HAP-1 (cell line): ENCODE results near the gene PSRC1.

ENCODE experiments used
- DNase-seq, 2 experiments: peaks; one replicate each; pipeline ENCODE4 v3.0.0-alpha.2; 2016 to 2020; ENCODE audit warnings: low spot score in 2 of 2
- H3K27me3 ChIP-seq: fragments of 250-450 bp; sonication (Bioruptor Pico); 2 replicates; pipeline ENCODE4 v1.5.1; 2020; ENCODE audit warnings: low read depth, mild to moderate bottlenecking, moderate library complexity
- H3K36me3 ChIP-seq: fragments of 250-450 bp; sonication (Bioruptor Pico); replicated peaks from 2 replicates; pipeline ENCODE4 v1.5.1; 2020; ENCODE audit warnings: mild to moderate bottlenecking
- H3K4me1 ChIP-seq: fragments of 250-450 bp; sonication (Bioruptor Pico); 2 replicates; pipeline ENCODE4 v1.5.1; 2020; ENCODE audit warnings: mild to moderate bottlenecking
- H3K4me3 ChIP-seq: fragments of 250-450 bp; sonication (Bioruptor Pico); 2 replicates; pipeline ENCODE4 v1.5.1; 2020; ENCODE audit warnings: mild to moderate bottlenecking, moderate library complexity
- H3K9me3 ChIP-seq: fragments of 250-450 bp; sonication (Bioruptor Pico); 2 replicates; pipeline ENCODE4 v1.5.1; 2020; ENCODE audit warnings: mild to moderate bottlenecking, moderate library complexity
- in situ Hi-C: fragments of 300-500 bp; cut with MboI; formaldehyde crosslinking; loops from 3 replicates; pipeline ENCODE4 v1.14.3; 2020; ENCODE audit warnings: low sequenced_read_pairs, inconsistent platforms, mixed read lengths

The PSRC1 gene

GRCh38 chr1:109272021-109272799 lies 10.7 kb downstream of the PSRC1 start:
- H3K9me3 ChIP-seq: no peaks in the 10 kb centered on the region
- DNase-seq: no peak
- peaks cover 26% of the 10 kb centered on the region for H3K36me3 ChIP-seq
- H3K4me3 ChIP-seq: no peak overlapping the region
- in situ Hi-C loops: no loop called here
- H3K4me1 ChIP-seq: peaks cover 1% of the 10 kb centered on the region; the same call in 1 of the 2 replicates
- no peaks in the 10 kb centered on the region for H3K27me3 ChIP-seq

- in situ Hi-C loops: no loop called here
- Histone ChIP-seq H3K4me1 (no peaks in the 10 kb centered on the region), H3K27me3 (no peaks in the 10 kb centered on the region), H3K9me3 (no peaks in the 10 kb centered on the region), H3K4me3 (no peak overlapping the region), H3K36me3 (peaks cover 26% of the 10 kb centered on the region)
- no peak for DNase-seq
Measured at GRCh38 chr1:109271458-109271857, 11.5 kb downstream of the PSRC1 start.

GRCh38 chr1:109270623-109271317 lies 12.2 kb downstream of the PSRC1 start:
- in situ Hi-C loops: no loop called here
- Histone ChIP-seq H3K4me1 (no peaks in the 10 kb centered on the region), H3K27me3 (no peaks in the 10 kb centered on the region), H3K4me3 (no peak overlapping the region), H3K9me3 (no peaks in the 10 kb centered on the region), H3K36me3 (peaks cover 26% of the 10 kb centered on the region)
- DNase-seq: no peak

GRCh38 chr1:109269981-109270622 lies 12.8 kb downstream of the PSRC1 start:
- Histone ChIP-seq H3K4me3 (no peak overlapping the region), H3K9me3 (no peaks in the 10 kb centered on the region), H3K27me3 (no peaks in the 10 kb centered on the region), H3K36me3 (peaks cover 26% of the 10 kb centered on the region), H3K4me1 (no peaks in the 10 kb centered on the region)
- DNase-seq: no peak
- in situ Hi-C loops: loop anchor here (5.0 to 10.0 kb wide), 2 partner anchors 132 to 265 kb away; partner anchors contain the start of gene GPR61

- no peak for DNase-seq
- Histone ChIP-seq H3K4me1 (no peaks in the 10 kb centered on the region), H3K36me3 (peaks cover 33% of the 10 kb centered on the region), H3K27me3 (no peaks in the 10 kb centered on the region), H3K9me3 (no peaks in the 10 kb centered on the region), H3K4me3 (no peak overlapping the region)
- in situ Hi-C loops: loop anchor here (5.0 to 10.0 kb wide), 2 partner anchors 133 to 265 kb away; partner anchors contain the start of gene GPR61
Measured at GRCh38 chr1:109269212-109269980, 13.5 kb downstream of the PSRC1 start.

- DNase-seq: peak in 1 of 2 experiments; percentile 0
- peaks cover 33% of the 10 kb centered on the region for H3K36me3 ChIP-seq
- in situ Hi-C loops: loop anchor here (5.0 to 10.0 kb wide), 2 partner anchors 134 to 266 kb away; partner anchors contain the start of gene GPR61
- H3K4me1 ChIP-seq: no peaks in the 10 kb centered on the region
- no peaks in the 10 kb centered on the region for H3K27me3 ChIP-seq
- no peaks in the 10 kb centered on the region for H3K9me3 ChIP-seq
- no peak overlapping the region for H3K4me3 ChIP-seq
Measured at GRCh38 chr1:109268431-109269211, 14.3 kb downstream of the PSRC1 start.

GRCh38 chr1:109267743-109268300 lies 15.1 kb downstream of the PSRC1 start:
- Histone ChIP-seq H3K36me3 (peaks cover 30% of the 10 kb centered on the region), H3K4me1 (no peaks in the 10 kb centered on the region), H3K9me3 (no peaks in the 10 kb centered on the region), H3K27me3 (no peaks in the 10 kb centered on the region), H3K4me3 (no peak overlapping the region)
- no peak for DNase-seq
- in situ Hi-C loops: loop anchor here (5.0 to 10.0 kb wide), 2 partner anchors 134 to 267 kb away; partner anchors contain the start of gene GPR61

- H3K4me3 ChIP-seq: no peak overlapping the region
- no peak for DNase-seq
- H3K4me1 ChIP-seq: no peaks in the 10 kb centered on the region
- in situ Hi-C loops: loop anchor here (5.0 to 10.0 kb wide), 2 partner anchors 135 to 268 kb away; partner anchors contain the start of gene GPR61
- H3K27me3 ChIP-seq: no peaks in the 10 kb centered on the region
- peaks cover 23% of the 10 kb centered on the region for H3K36me3 ChIP-seq
- no peaks in the 10 kb centered on the region for H3K9me3 ChIP-seq
Measured at GRCh38 chr1:109266965-109267364, 16.0 kb downstream of the PSRC1 start.

- H3K36me3 ChIP-seq: peaks cover 20% of the 10 kb centered on the region
- in situ Hi-C loops: loop anchor here (5.0 to 10.0 kb wide), 2 partner anchors 136 to 269 kb away; partner anchors contain the start of gene GPR61
Measured at GRCh38 chr1:109265741-109266330, 17.1 kb downstream of the PSRC1 start.

GRCh38 chr1:109265016-109265415 lies 17.9 kb downstream of the PSRC1 start:
- DNase-seq: no peak
- H3K27me3 ChIP-seq: no peaks in the 10 kb centered on the region
- in situ Hi-C loops: loop anchor here (5.0 to 10.0 kb wide), 2 partner anchors 137 to 270 kb away; partner anchors contain the start of gene GPR61
- peaks cover 20% of the 10 kb centered on the region for H3K36me3 ChIP-seq
- no peaks in the 10 kb centered on the region for H3K9me3 ChIP-seq
- H3K4me3 ChIP-seq: no peak overlapping the region
- H3K4me1 ChIP-seq: no peaks in the 10 kb centered on the region

More at GRCh38 chr1:109265741-109266330, 17.1 kb downstream of the PSRC1 start:
- H3K27me3 ChIP-seq: no peaks in the 10 kb centered on the region
- no peaks in the 10 kb centered on the region for H3K4me1 ChIP-seq
- no peak for DNase-seq
- H3K4me3 ChIP-seq: no peak overlapping the region
- H3K9me3 ChIP-seq: no peaks in the 10 kb centered on the region

- Histone ChIP-seq H3K9me3 (no peaks in the 10 kb centered on the region), H3K27me3 (no peaks in the 10 kb centered on the region), H3K4me1 (no peaks in the 10 kb centered on the region), H3K4me3 (no peak overlapping the region), H3K36me3 (peaks cover 16% of the 10 kb centered on the region)
- DNase-seq: no peak
- in situ Hi-C loops: loop anchor here (10.0 kb wide), 1 partner anchor 270 kb away; the partner anchor contains the start of gene GPR61
Measured at GRCh38 chr1:109264379-109264755, 18.6 kb downstream of the PSRC1 start.
